GM12864 (cell line): ENCODE results near the gene CYP26C1.
"Not testable (repeated sequence)": the region's sequence is repeated elsewhere in the genome, so short reads cannot be mapped to it uniquely, and the experiment has no call there.

Source experiments
- DNase-seq: peaks from one replicate; pipeline ENCODE4 v3.0.0-alpha.2; 2011; ENCODE audit warnings: low read depth
- H3K4me3 ChIP-seq: 2 replicates; pipeline ENCODE4 v1.5.1; 2011; ENCODE audit warnings: mild to moderate bottlenecking, low read depth, low read length, control low read depth
- TF ChIP-seq, protein P1 (sequence below): IDR thresholded peaks from 2 replicates; pipeline ENCODE4 v1.5.1; 2011; ENCODE audit warnings: low read depth, mild to moderate bottlenecking, moderate library complexity, low read length, control low read depth, inconsistent platforms; ENCODE audit errors: missing control alignments

CYP26C1 gene

DNA sequence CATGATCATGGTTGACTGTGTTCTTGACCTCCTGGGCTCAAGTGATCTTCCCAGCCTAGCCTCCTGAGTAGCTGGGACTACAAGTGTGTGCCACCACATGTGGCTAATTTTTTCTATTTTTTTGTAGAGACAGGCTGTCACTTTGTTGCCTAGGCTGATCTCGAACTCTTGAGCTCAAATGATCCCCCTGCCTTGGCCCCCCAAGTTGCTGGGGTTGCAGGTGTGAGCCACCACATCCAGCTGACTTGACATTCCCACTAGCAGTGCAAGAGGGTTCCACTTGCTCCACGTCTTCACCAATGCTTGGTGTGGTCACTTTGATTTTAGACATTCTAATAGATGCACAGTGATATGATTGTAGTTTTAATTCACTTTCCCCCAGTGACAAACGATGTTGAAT lies 38.2 kb downstream of the CYP26C1 start:
- no peak for DNase-seq
- TF ChIP-seq, protein P1, sequence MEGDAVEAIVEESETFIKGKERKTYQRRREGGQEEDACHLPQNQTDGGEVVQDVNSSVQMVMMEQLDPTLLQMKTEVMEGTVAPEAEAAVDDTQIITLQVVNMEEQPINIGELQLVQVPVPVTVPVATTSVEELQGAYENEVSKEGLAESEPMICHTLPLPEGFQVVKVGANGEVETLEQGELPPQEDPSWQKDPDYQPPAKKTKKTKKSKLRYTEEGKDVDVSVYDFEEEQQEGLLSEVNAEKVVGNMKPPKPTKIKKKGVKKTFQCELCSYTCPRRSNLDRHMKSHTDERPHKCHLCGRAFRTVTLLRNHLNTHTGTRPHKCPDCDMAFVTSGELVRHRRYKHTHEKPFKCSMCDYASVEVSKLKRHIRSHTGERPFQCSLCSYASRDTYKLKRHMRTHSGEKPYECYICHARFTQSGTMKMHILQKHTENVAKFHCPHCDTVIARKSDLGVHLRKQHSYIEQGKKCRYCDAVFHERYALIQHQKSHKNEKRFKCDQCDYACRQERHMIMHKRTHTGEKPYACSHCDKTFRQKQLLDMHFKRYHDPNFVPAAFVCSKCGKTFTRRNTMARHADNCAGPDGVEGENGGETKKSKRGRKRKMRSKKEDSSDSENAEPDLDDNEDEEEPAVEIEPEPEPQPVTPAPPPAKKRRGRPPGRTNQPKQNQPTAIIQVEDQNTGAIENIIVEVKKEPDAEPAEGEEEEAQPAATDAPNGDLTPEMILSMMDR, result no peak
- no peak overlapping the region for H3K4me3 ChIP-seq

DNA sequence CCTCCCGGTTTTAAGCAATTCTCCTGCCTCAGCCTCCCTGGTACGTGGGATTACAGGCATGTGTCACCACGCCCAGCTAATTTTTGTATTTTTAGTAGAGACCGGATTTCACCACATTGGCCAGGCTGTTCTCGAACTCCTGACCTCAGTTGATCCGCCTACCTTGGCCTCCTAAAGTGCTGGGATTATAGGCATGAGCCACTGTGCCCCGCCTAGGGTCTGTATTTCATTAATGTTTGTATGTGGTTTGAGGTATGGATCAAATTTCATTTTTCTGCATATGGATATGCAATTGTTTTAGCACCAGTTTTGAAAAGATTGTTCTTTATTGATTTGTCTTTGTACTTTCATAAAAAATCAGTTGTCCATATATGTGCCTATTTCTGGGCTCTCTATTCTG lies 39.1 kb downstream of the CYP26C1 start:
- TF ChIP-seq, protein P1, result no peak
- no peak overlapping the region for H3K4me3 ChIP-seq
- no peak for DNase-seq

DNA sequence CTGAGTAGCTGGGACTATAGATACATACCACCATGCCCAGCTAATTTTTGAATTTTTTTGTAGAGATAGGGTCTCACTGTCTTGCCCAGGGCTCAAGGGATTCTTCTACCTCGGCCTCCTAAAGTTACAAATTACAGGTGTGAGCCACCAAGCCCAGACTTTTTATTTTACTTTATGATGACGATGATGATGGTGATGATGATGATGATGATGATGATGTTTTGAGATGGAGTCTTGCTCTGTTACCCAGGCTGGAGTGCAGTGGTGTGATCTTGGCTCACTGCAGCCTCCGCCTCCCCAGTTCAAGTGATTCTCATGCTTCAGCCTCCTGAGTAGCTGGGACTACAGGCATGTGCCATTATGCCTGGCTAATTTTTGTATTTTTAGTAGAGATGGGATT lies 40.5 kb downstream of the CYP26C1 start:
- not testable (repeated sequence) for H3K4me3 ChIP-seq, DNase-seq

- DNase-seq, result no peak
- no peak overlapping the region for H3K4me3 ChIP-seq
- TF ChIP-seq, protein P1, result no peak
These were observed 43.4 kb downstream of the CYP26C1 start for GRCh38 chr10:93103953-93104352.

GRCh38 chr10:93106631-93107072 lies 46.1 kb downstream of the CYP26C1 start:
- TF ChIP-seq, protein P1, result no peak
- H3K4me3 ChIP-seq, result no peak overlapping the region
- no peak for DNase-seq

DNA sequence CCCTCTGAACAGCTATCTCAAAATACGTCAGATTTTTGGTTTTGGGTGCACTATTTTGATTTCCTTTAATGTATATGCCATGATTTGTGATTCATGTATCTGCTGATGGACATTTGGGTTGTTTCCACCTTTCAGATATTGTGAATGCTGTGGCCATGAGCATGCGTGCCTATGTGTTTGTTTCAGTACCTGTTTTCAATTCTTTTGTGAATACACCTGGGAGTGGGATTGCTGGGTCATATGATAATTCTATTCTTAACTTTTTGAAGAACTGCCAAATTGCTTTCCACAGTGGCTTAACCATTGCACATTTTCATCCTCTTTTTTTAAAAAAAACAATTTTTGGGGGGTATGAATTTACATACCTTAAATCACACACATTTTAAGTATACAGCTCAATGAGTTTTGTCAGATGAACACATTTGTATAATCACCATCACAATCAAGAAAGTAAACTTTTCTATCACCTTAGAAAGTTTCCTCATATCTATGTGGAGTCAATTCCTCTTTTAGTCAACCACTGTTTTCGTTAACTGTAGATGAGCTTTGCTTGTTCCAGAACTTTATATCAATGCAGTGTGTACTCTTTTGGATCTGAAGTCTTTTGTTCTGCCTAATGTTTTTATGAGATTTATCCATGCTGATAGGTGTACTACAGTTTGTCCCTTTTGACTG lies 50.0 kb downstream of the CYP26C1 start:
- no peak for DNase-seq
- no peak overlapping the region for H3K4me3 ChIP-seq
- TF ChIP-seq, protein P1, result no peak

- TF ChIP-seq, protein P1, result no peak
- no peak for DNase-seq
- H3K4me3 ChIP-seq, result no peak overlapping the region
These were observed 52.4 kb downstream of the CYP26C1 start for GRCh38 chr10:93113042-93113441.
